ENCODE data around the gene RAB11FIP4.

DNA sequence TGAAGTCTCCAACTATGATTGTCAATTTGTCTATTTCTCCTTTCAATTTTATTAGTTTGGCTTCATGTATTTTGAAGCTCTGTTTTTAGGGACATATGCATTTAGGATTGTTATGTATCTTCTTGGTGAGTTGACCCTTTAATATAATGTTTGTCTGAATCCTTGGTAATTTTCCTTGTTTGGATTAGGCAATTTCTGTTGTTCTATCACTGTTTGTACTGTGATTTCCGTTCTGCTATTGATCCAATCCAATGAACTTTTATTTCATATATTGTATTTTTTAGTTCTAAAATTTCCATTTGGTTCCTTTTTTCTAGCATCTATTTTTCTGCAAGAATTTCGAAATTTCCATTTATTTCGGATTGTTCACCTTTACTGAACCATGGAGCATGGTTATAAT lies 31.0 kb downstream of the RAB11FIP4 start:
- TF ChIP-seq POLR2A (IDR thresholded peaks at IDR 0.05): no peak
- TF ChIP-seq, protein P1, sequence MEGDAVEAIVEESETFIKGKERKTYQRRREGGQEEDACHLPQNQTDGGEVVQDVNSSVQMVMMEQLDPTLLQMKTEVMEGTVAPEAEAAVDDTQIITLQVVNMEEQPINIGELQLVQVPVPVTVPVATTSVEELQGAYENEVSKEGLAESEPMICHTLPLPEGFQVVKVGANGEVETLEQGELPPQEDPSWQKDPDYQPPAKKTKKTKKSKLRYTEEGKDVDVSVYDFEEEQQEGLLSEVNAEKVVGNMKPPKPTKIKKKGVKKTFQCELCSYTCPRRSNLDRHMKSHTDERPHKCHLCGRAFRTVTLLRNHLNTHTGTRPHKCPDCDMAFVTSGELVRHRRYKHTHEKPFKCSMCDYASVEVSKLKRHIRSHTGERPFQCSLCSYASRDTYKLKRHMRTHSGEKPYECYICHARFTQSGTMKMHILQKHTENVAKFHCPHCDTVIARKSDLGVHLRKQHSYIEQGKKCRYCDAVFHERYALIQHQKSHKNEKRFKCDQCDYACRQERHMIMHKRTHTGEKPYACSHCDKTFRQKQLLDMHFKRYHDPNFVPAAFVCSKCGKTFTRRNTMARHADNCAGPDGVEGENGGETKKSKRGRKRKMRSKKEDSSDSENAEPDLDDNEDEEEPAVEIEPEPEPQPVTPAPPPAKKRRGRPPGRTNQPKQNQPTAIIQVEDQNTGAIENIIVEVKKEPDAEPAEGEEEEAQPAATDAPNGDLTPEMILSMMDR (IDR thresholded peaks at IDR 0.05 in 4 of 5, conservative IDR thresholded peaks at IDR 0.05 in 1 of 5): no peak

Data from gastrocnemius medialis (tissue), 4 donors.